Stimulated activated CD8-positive, alpha-beta memory T cell treated with anti-CD3 and anti-CD28 coated beads, Interleukin-12 subunit alpha, Interleukin-12 subunit beta, amount 100 ng/mL, for 24 hours (primary cell): ENCODE results near the gene DAG1.

Experiments used
- DNase-seq: peaks from one replicate; pipeline ENCODE4 v3.0.0-alpha.2; 2020; ENCODE audit errors: extremely low read depth

The DAG1 gene

DNA sequence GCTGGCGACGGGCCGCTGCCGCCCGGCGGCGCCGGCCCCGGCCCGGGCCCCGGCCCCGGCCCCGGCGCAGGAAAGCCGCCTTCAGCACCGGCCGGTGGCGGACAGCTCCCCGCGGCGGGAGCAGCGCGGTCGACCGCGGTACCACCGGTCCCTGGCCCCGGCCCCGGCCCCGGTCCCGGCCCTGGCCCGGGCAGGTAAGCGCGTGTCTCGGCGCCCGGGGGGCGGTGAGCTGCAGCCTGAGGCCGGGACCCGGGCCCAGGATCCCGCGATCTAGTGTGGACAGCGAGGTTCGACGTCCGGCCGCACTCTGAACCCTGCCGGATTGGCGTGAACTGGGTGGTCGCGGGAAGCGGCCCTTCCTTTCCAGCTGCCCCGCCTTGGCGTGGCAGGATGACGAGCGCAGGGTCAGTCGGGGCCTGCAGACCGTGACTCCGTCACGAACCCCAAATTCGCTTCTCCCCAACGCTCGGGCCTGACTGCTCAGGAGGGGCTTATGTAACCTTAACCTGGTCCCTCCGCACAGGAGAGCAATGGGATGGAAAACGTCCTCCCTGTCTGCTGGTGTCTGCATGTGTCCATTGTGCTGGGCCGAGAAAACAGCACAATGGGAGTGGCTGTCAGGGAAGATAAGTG is 84.7 kb downstream of the DAG1 start:
- no peak for DNase-seq

DNA sequence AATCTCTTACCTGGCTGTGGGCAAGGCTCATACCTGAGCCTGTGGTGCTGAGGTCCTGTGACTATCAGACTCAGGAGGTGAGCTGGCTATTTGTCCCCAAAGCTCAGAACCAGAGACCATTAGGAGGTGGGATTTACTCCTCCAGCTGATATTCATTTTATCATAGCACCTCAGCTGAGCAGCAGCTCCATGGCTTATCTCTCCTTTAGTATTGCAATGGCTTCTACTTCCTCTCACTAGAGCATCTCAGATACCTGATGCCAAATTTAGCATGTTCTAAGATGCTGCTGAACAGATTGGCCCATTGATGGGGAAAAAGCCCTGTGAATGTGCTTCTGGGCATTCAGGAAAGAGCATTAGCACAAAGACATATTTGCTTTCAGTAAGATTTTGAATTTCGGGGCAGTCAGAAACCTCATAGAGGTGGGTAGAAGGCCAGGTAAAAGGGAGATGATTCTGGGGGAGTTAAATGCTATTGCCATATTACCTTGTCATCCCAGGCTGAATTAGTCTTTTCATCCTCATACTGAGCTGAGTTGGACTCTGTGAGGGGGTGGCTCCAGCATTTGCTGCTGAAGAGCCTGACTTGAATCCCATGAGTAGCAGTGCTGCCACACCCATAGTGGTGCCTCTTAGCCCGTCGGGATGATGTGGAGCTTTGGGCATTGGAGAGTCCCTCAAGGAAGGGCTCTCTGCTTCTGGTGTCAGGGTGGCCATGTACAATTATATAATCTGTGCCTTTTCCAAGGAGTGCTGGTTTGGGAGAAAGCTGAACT is 86.6 kb downstream of the DAG1 start:
- DNase-seq, result no peak

DNA sequence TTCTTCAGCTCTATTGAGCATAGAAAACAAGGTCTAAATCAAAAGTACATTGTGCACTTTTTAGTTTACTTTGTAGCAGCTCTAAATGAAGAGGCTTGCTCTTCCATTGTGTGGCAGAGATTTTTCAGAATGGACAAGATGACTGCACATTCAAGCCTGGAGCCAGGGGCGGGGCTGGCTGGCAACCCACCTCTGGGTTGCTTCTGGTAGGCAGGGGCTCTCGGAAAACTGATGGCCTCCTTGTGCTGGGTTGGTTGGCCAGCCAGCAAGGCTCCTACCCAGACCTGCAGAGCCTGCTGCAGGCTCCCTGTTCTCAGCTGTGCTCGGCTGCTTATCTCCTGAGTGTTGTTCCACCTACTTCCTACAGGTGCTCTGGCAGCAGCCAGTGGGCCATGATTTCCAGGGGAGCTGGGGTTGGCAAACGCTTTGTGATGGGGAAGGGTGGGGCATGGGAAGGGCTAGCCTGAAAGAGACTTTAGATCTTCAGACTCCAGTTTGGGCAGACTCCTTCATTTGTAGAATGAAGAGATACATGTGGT is 93.0 kb downstream of the DAG1 start:
- no peak for DNase-seq

DNA sequence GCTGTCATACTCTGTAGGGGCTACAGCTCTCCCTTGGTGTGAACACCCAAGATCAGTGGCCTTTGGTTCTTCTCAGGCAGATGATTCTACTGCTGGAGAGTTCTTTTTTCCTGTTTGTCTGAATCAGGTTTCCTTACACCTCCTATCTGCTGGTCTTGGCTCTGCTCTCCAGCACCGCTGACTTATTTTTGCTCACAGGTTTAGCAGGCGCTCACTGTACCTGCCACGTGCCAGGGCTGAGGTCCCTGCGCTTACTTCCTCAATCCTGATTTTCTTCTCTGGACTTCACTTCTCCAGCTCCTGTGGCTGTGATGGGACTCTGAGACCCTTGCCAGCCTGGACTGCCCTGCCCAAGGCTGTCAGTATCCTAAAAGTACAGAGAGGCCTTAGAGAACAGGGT is 93.7 kb downstream of the DAG1 start:
- DNase-seq, result no peak

DNA sequence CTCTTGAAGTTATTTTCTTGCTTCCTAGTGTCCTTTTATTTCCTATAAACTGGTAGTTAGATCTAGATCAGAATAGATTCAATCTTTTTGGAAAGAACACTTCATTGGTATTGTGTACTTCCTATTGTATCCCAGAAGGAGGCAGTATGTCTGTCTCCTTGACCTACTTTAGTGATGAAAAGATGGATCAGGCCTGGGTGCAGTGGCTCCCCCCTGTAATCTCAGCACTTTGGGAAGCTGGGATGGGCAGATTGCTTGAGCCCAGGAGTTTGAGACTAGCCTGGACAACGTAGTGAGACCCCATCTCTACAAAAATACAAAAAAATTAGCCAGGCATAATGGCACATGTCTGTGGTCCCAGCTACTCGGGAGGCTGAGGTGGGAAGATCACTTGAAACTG is 96.2 kb downstream of the DAG1 start:
- DNase-seq, result no peak

DNA sequence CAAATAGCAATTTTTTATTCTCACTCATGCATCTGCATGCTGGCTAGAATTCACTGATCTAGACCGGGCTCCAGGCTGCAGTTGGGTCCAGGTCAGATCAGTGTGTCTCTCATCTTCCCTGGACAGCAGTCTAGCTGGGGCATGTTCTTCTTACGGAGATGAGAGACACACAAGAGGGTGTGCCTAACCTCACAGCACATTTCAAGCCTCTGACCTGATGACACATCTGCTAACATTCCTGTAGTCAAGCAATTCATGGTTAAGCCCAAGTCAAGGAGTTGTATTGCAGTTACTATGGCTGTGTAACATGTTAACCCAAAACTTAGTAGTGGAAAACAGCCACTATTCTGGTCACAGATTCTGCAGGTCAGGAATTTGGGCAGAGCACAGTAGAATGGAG is 97.3 kb downstream of the DAG1 start:
- DNase-seq, result no peak

DNA sequence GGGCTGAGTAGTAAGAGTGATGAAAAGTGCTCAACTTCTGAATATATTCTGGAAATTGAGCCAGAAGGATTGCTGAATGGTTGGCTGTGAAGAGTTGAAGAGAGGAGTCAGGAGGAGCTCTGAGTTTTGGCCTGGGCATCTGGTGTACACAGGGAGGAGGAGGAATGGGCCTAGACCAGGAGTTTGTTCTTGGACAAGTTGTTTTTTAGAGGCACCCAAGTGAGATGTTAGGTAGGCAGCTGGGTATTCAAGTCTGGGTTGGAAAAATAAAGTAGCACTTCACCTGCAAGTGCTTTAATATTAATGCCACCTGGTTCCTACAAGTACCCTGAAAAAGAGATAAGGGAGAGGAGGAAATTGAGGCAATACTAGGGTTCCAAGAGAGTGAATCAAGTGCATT is 98.9 kb downstream of the DAG1 start:
- no peak for DNase-seq

DNA sequence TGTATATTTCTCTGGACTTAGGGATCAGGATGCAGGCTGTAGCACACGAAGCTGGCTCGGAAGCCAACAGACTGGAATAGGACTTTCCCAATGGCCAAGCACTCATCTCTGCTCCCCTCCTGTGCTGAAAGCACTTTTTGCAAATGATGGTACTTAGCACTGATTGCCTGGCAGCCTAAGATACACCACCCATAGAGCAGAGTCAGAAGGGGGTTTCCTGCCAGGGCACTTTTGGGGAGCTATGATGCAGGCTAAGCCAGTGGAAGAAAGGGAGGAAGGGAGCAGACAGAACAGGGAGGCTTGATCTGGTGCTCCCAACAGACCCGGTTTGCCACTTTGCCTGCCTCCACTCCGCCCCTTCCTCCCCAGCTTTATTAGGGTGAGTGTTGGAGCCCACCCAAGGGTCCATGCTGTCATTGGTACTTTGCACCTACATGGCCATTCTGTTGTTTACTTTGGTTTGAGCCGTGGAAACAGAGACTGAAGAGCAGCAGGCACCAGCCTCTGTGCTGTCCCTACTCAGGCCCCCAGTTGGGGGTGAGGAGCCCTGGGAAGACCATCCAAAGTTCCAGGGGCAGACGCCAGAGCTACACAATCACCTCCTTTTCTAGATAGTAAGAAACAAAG is 100.1 kb downstream of the DAG1 start:
- DNase-seq, result no peak

DNA sequence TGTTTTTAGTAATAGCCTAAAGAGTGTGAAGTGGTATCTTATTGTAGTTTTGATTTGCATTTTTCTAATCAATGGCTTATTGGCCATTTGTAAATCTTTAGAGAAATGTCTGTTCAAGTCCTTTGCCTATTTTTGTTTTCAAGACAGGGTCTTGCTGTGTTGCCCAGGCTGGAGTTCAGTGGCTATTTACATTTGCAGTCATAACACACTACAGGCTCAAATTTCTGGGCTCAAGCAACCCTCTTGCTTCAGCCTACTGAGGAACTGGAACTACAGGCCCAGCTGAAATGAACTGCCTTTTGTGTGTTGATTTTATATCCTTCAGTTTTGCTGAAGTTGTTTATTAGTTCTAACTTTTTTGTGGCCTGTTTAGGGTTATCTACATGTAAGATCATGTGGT is 112.1 kb downstream of the DAG1 start:
- no peak for DNase-seq
